MCF 10A (cell line): ENCODE data around the gene CNTNAP2. TPM values are rescaled to one million over a fixed set of nuclear protein-coding genes. Genes with fewer than 3 reads are reported as not detected.
A peak's percentile ranks its signal among the peaks of the same experiment; 100 is the strongest.

Source experiments
- BruUV-seq: library from RNA; stranded (reverse); fragments of 400-500 nt; replicated peaks from 2 replicates; lab custom pipeline; 2021; lab: Mats Ljungman, UMichigan
- CTCF ChIA-PET: fragments of 300-600 bp; sonication (Branson Sonifier 250); formaldehyde crosslinking; extraction: SDS; loops from one replicate; lab custom pipeline; 2021; ENCODE audit warnings: antibody characterized with exemption, inconsistent platforms; lab: Yijun Ruan, JAX
- POLR2A ChIA-PET: fragments of 300-600, 350-650 bp; sonication (Branson Sonifier 250); formaldehyde crosslinking; extraction: SDS; loops from one replicate; lab custom pipeline; 2020; ENCODE audit warnings: antibody characterized with exemption, inconsistent platforms; lab: Yijun Ruan, JAX
- DNase-seq: peaks from one replicate; pipeline ENCODE4 v3.0.0-alpha.2; 2018; ENCODE audit not compliant: unreplicated experiment
- H3K27ac Mint-ChIP-seq: one replicate; pipeline ENCODE4 v1.8.0; 2022; ENCODE audit warnings: mild to moderate bottlenecking, low read depth, mixed read lengths; ENCODE audit not compliant: unreplicated experiment
- H3K27me3 Mint-ChIP-seq: one replicate; pipeline ENCODE4 v1.8.0; 2022; ENCODE audit warnings: mixed read lengths; ENCODE audit not compliant: insufficient read depth, unreplicated experiment
- H3K36me3 Mint-ChIP-seq: one replicate; pipeline ENCODE4 v1.8.0; 2022; ENCODE audit warnings: mild to moderate bottlenecking, moderate library complexity, mixed read lengths; ENCODE audit not compliant: insufficient read depth, unreplicated experiment
- H3K4me1 Mint-ChIP-seq: one replicate; pipeline ENCODE4 v1.8.0; 2022; ENCODE audit warnings: mixed read lengths; ENCODE audit not compliant: insufficient read depth, unreplicated experiment
- H3K4me3 Mint-ChIP-seq: one replicate; pipeline ENCODE4 v1.8.0; 2022; ENCODE audit warnings: mild to moderate bottlenecking, moderate library complexity, mixed read lengths; ENCODE audit not compliant: unreplicated experiment
- H3K9me3 Mint-ChIP-seq: one replicate; pipeline ENCODE4 v1.8.0; 2022; ENCODE audit warnings: mixed read lengths; ENCODE audit not compliant: unreplicated experiment
- CTCF ChIP-seq: fragments of 200-600 bp; IDR thresholded peaks from one replicate; pipeline ENCODE4 v1.8.0; 2022; ENCODE audit warnings: antibody characterized with exemption, mild to moderate bottlenecking; ENCODE audit not compliant: unreplicated experiment
- intact Hi-C: fragments of 100-400 bp; cut with micrococcal nuclease; formaldehyde crosslinking; loops from 2 replicates; pipeline ENCODE4 v1.14.1; 2022
- total RNA-seq: library from RNA; stranded (reverse); gene quantifications from 2 replicates; pipeline ENCODE4 v1.2.3, GENCODE V29; 2022

Gene CNTNAP2
- total RNA-seq, 1 experiment from 2014 or later: 1.1 TPM

GRCh38 chr7:148161776-148162175 is 2045.2 kb downstream of the CNTNAP2 start:
- no TSS peak for BruUV-seq

GRCh38 chr7:148162808-148163207 is 2046.2 kb downstream of the CNTNAP2 start:
- ChIA-PET CTCF (interaction anchor here (0.6 to 4.2 kb wide), 3 partner anchors 10 to 74 kb away, joined by 3 to 20 read pairs (median 6); no protein-coding TSS in a partner anchor), POLR2A (interaction anchor here (1.5 kb wide), 1 partner anchor 9 kb away, joined by 5 read pairs; no protein-coding TSS in a partner anchor)
- Mint-ChIP-seq H3K27me3 (peaks cover 77% of the 10 kb centered on the region), H3K4me1 (no peaks in the 10 kb centered on the region), H3K9me3 (peaks cover 5% of the 10 kb centered on the region), H3K36me3 (no peaks in the 10 kb centered on the region), H3K4me3 (no peak overlapping the region), H3K27ac (no peak overlapping the region)
- peak; percentile 58 for DNase-seq
- no TSS peak for BruUV-seq
- intact Hi-C loops: no loop called here
- TF ChIP-seq CTCF: no peak

More at GRCh38 chr7:148161776-148162175, 2045.2 kb downstream of the CNTNAP2 start:
- Mint-ChIP-seq H3K4me1 (no peaks in the 10 kb centered on the region), H3K36me3 (no peaks in the 10 kb centered on the region), H3K27ac (peak overlapping the region; percentile 32), H3K4me3 (no peak overlapping the region), H3K9me3 (no peaks in the 10 kb centered on the region), H3K27me3 (peaks cover 75% of the 10 kb centered on the region)
- ChIA-PET CTCF (interaction anchor here (0.6 to 4.2 kb wide), 2 partner anchors 19 to 479 kb away, joined by 3 to 20 read pairs; no protein-coding TSS in a partner anchor), POLR2A (no interaction called here)
- no peak for TF ChIP-seq CTCF
- intact Hi-C loops: no loop called here
- DNase-seq: no peak

- no peak for TF ChIP-seq CTCF
- Mint-ChIP-seq H3K27me3 (peaks cover 75% of the 10 kb centered on the region), H3K27ac (no peak overlapping the region), H3K36me3 (no peaks in the 10 kb centered on the region), H3K4me1 (no peaks in the 10 kb centered on the region), H3K9me3 (peaks cover 5% of the 10 kb centered on the region), H3K4me3 (no peak overlapping the region)
- CTCF ChIA-PET: interaction anchor here (0.9 to 4.2 kb wide), 3 partner anchors 9 to 63 kb away, joined by 3 to 20 read pairs (median 6); no protein-coding TSS in a partner anchor
- intact Hi-C loops: no loop called here
- POLR2A ChIA-PET: interaction anchor here (1.5 kb wide), 1 partner anchor 9 kb away, joined by 5 read pairs; no protein-coding TSS in a partner anchor
- DNase-seq: peak; percentile 54
- BruUV-seq: no TSS peak
Observed at GRCh38 chr7:148163246-148163645, 2046.6 kb downstream of the CNTNAP2 start.

GRCh38 chr7:148172920-148173319 is 2056.3 kb downstream of the CNTNAP2 start:
- ChIA-PET POLR2A (interaction anchor here (1.2 kb wide), 1 partner anchor 20 kb away, joined by 4 read pairs; no protein-coding TSS in a partner anchor), CTCF (interaction anchor here (0.5 to 2.3 kb wide), 3 partner anchors 10 to 1116 kb away, joined by 4 to 10 read pairs (median 6); no protein-coding TSS in a partner anchor)
- Mint-ChIP-seq H3K36me3 (no peaks in the 10 kb centered on the region), H3K27me3 (peaks cover 62% of the 10 kb centered on the region), H3K4me3 (no peak overlapping the region), H3K4me1 (no peaks in the 10 kb centered on the region), H3K27ac (no peak overlapping the region), H3K9me3 (no peaks in the 10 kb centered on the region)
- intact Hi-C loops: no loop called here
- DNase-seq: no peak
- no TSS peak for BruUV-seq
- no peak for TF ChIP-seq CTCF
